IMR-90 (cell line): ENCODE results near the gene PDK4. TPM values are rescaled to one million over a fixed set of nuclear protein-coding genes. Genes with fewer than 3 reads are reported as not detected.

ENCODE experiments used
- ATAC-seq: fragments of 200-7000 bp; cut with Tn5 transposase; 2 replicates; pipeline ENCODE4 v1.9.1; 2020; ENCODE audit warnings: low read depth, mild to moderate bottlenecking, moderate library complexity
- BruUV-seq: library from RNA; stranded (reverse); fragments of 400-500 nt; replicated peaks from 2 replicates; lab custom pipeline; 2021; lab: Mats Ljungman, UMichigan
- CTCF ChIA-PET: fragments of 300-600 bp; formaldehyde crosslinking; extraction: SDS; loops from one replicate; lab custom pipeline; 2021; ENCODE audit warnings: antibody characterized with exemption; lab: Yijun Ruan, JAX
- POLR2A ChIA-PET: fragments of 300-600 bp; sonication (Branson Sonifier 250); formaldehyde crosslinking; loops from one replicate; lab custom pipeline; 2022; ENCODE audit warnings: antibody characterized with exemption; ENCODE audit not compliant: unreplicated experiment; lab: Charles Lee
- DNase-seq: peaks from one replicate; pipeline ENCODE4 v3.0.0; 2013
- H2AFZ ChIP-seq: replicated peaks from 2 replicates; pipeline ENCODE3; 2013; ENCODE audit warnings: low read length, mild to moderate bottlenecking; ENCODE audit not compliant: poor library complexity
- H2AK5ac ChIP-seq: 2 replicates; pipeline ENCODE4 v1.6.1; 2013; ENCODE audit warnings: low read depth, low read length, inconsistent platforms
- H2AK9ac ChIP-seq: replicated peaks from 2 replicates; pipeline ENCODE3; 2013; ENCODE audit warnings: mild to moderate bottlenecking, low read depth, low read length, moderate library complexity; ENCODE audit not compliant: poor library complexity
- H2BK120ac ChIP-seq: 2 replicates; pipeline ENCODE4 v1.6.1; 2013; ENCODE audit warnings: low read depth, low read length, inconsistent platforms
- H2BK15ac ChIP-seq: 3 replicates; pipeline ENCODE4 v1.6.1; 2013; ENCODE audit warnings: low read depth, low read length, inconsistent platforms
- H2BK20ac ChIP-seq: 2 replicates; pipeline ENCODE4 v1.6.1; 2013; ENCODE audit warnings: low read depth, mild to moderate bottlenecking, inconsistent platforms, low read length, moderate library complexity
- H2BK5ac ChIP-seq: 2 replicates; pipeline ENCODE4 v1.6.1; 2013; ENCODE audit warnings: mild to moderate bottlenecking, low read depth, low read length, inconsistent platforms; ENCODE audit not compliant: poor library complexity, severe bottlenecking
- H3K14ac ChIP-seq: replicated peaks from 2 replicates; pipeline ENCODE4 v1.6.1; 2013; ENCODE audit warnings: low read depth, low read length, inconsistent platforms
- H3K18ac ChIP-seq: 2 replicates; pipeline ENCODE4 v1.6.1; 2013; ENCODE audit warnings: low read depth, low read length, control low read depth
- H3K23ac ChIP-seq: 2 replicates; pipeline ENCODE4 v1.6.1; 2013; ENCODE audit warnings: low read depth, low read length, inconsistent platforms
- H3K27ac ChIP-seq: 2 replicates; pipeline ENCODE4 v1.5.1; 2013; ENCODE audit warnings: mild to moderate bottlenecking, control low read depth, low read length; ENCODE audit not compliant: insufficient read depth
- H3K27me3 ChIP-seq: 2 replicates; pipeline ENCODE4 v1.6.1; 2013; ENCODE audit warnings: low read length; ENCODE audit not compliant: control insufficient read depth, insufficient read depth
- H3K36me3 ChIP-seq: 2 replicates; pipeline ENCODE4 v1.6.1; 2013; ENCODE audit warnings: low read length, mixed read lengths; ENCODE audit not compliant: control insufficient read depth, insufficient read depth
- H3K4ac ChIP-seq: 2 replicates; pipeline ENCODE4 v1.6.1; 2013; ENCODE audit warnings: low read depth, low read length, inconsistent platforms
- H3K4me1 ChIP-seq: 2 replicates; pipeline ENCODE4 v1.6.1; 2013; ENCODE audit warnings: low read length, mixed read lengths; ENCODE audit not compliant: control insufficient read depth, insufficient read depth
- H3K4me2 ChIP-seq: 2 replicates; pipeline ENCODE4 v1.6.1; 2013; ENCODE audit warnings: low read depth, mild to moderate bottlenecking, control low read depth, low read length, moderate library complexity
- H3K4me3 ChIP-seq: 2 replicates; pipeline ENCODE4 v1.5.1; 2013; ENCODE audit warnings: low read depth, mild to moderate bottlenecking, control low read depth, low read length, moderate library complexity; ENCODE audit not compliant: insufficient read depth
- H3K56ac ChIP-seq: 2 replicates; pipeline ENCODE4 v1.6.1; 2013; ENCODE audit warnings: low read length, inconsistent platforms; ENCODE audit not compliant: insufficient read depth; ENCODE audit errors: extremely low read depth
- H3K79me1 ChIP-seq, 2 experiments: 2 replicates each; pipeline ENCODE4 v1.6.1; 2013; ENCODE audit warnings: low read length in 2 of 2, inconsistent platforms in 1 of 2, low read depth in 1 of 2
- H3K9ac ChIP-seq: 2 replicates; pipeline ENCODE4 v1.6.1; 2013; ENCODE audit warnings: low read depth, low read length, control low read depth
- H3K9me1 ChIP-seq: 2 replicates; pipeline ENCODE4 v1.6.1; 2013; ENCODE audit warnings: low read length, inconsistent platforms; ENCODE audit not compliant: insufficient read depth
- H3K9me3 ChIP-seq: 2 replicates; pipeline ENCODE4 v1.6.1; 2013; ENCODE audit warnings: low read length; ENCODE audit not compliant: control insufficient read depth, insufficient read depth
- H4K20me1 ChIP-seq: 2 replicates; pipeline ENCODE4 v1.6.1; 2013; ENCODE audit warnings: low read length, inconsistent platforms; ENCODE audit not compliant: insufficient read depth
- H4K5ac ChIP-seq: 2 replicates; pipeline ENCODE4 v1.6.1; 2013; ENCODE audit warnings: mild to moderate bottlenecking, low read depth, low read length, control low read depth
- H4K8ac ChIP-seq, 2 experiments: 2 replicates each; pipeline ENCODE4 v1.6.1; 2013; ENCODE audit warnings: low read depth in 2 of 2, low read length in 2 of 2, control low read depth in 1 of 2, inconsistent platforms in 1 of 2
- H4K91ac ChIP-seq: 2 replicates; pipeline ENCODE4 v1.6.1; 2013; ENCODE audit warnings: low read depth, low read length, inconsistent platforms; ENCODE audit not compliant: insufficient read depth
- BHLHE40 ChIP-seq: fragments of 150-350 bp; IDR thresholded peaks from 2 replicates; pipeline ENCODE4 v1.6.1; 2016; ENCODE audit warnings: mild to moderate bottlenecking, low read depth, low read length
- CEBPB ChIP-seq: IDR thresholded peaks from 2 replicates; pipeline ENCODE4 v1.6.1; 2012; ENCODE audit warnings: low read depth, low read length, improper control_type of control experiment
- CHD1 ChIP-seq: IDR thresholded peaks from 2 replicates; pipeline ENCODE4 v1.6.1; 2012; ENCODE audit warnings: low read depth, low read length, improper control_type of control experiment
- FOS ChIP-seq: fragments of 150-350 bp; IDR thresholded peaks from 2 replicates; pipeline ENCODE4 v1.6.1; 2016; ENCODE audit warnings: low read depth, low read length
- MAFK ChIP-seq: IDR thresholded peaks from 2 replicates; pipeline ENCODE4 v1.6.1; 2012; ENCODE audit warnings: low read depth, low read length, improper control_type of control experiment
- MAZ ChIP-seq: IDR thresholded peaks from 2 replicates; pipeline ENCODE4 v1.6.1; 2012; ENCODE audit warnings: low read depth, mild to moderate bottlenecking, low read length, improper control_type of control experiment, moderate library complexity, borderline replicate concordance
- MXI1 ChIP-seq: IDR thresholded peaks from 2 replicates; pipeline ENCODE4 v1.6.1; 2012; ENCODE audit warnings: low read depth, mild to moderate bottlenecking, low read length, moderate library complexity, borderline replicate concordance
- NFE2L2 ChIP-seq: fragments of 150-350 bp; IDR thresholded peaks from 2 replicates; pipeline ENCODE4 v1.6.1; 2016; ENCODE audit warnings: low read depth, mild to moderate bottlenecking, low read length
- POLR2A ChIP-seq: IDR thresholded peaks from 2 replicates; pipeline ENCODE4 v1.6.1; 2012; ENCODE audit warnings: mild to moderate bottlenecking, low read depth, low read length
- RAD21 ChIP-seq: IDR thresholded peaks from 2 replicates; pipeline ENCODE4 v1.6.1; 2012; ENCODE audit warnings: low read length, improper control_type of control experiment
- RCOR1 ChIP-seq: IDR thresholded peaks from 2 replicates; pipeline ENCODE4 v1.6.1; 2012; ENCODE audit warnings: mild to moderate bottlenecking, low read length, improper control_type of control experiment; ENCODE audit not compliant: insufficient replicate concordance
- RFX5 ChIP-seq: IDR thresholded peaks from 2 replicates; pipeline ENCODE4 v1.8.0; 2012; ENCODE audit warnings: low read depth, mild to moderate bottlenecking, low read length, moderate library complexity
- SMC3 ChIP-seq: fragments of 150-350 bp; IDR thresholded peaks from 2 replicates; pipeline ENCODE4 v1.6.1; 2016; ENCODE audit warnings: low read depth, mild to moderate bottlenecking, antibody characterized with exemption, low read length, moderate library complexity
- USF2 ChIP-seq: fragments of 150-350 bp; IDR thresholded peaks from 2 replicates; pipeline ENCODE4 v1.6.1; 2017; ENCODE audit warnings: mild to moderate bottlenecking, antibody characterized with exemption, low read length, low read depth
- WGBS, 2 experiments: methylation state at CpG; one replicate each; pipeline versions ENCODE4 v1.1.5 to v1.1.7; 2013; ENCODE audit warnings: missing lambda C conversion rate in 2 of 2; ENCODE audit not compliant: insufficient read length in 1 of 2; ENCODE audit errors: extremely low coverage in 2 of 2; 5-methylcytosine and 5-hydroxymethylcytosine counted together
- dilution Hi-C: fragments of 300-500 bp; cut with HindIII; formaldehyde crosslinking; loops from one replicate; pipeline ENCODE4 v1.14.3; 2018; ENCODE audit warnings: low sequenced_read_pairs; ENCODE audit not compliant: unreplicated experiment
- in situ Hi-C: fragments of 300-500 bp; cut with MboI; formaldehyde crosslinking; loops from 3 replicates; pipeline ENCODE4 v1.14.3; 2019; ENCODE audit warnings: low sequenced_read_pairs, inconsistent platforms, mixed read lengths
- intact Hi-C: fragments of 100-400 bp; cut with micrococcal nuclease; formaldehyde crosslinking; loops from 2 replicates; pipeline ENCODE4 v1.10.0; 2022
- polyA plus RNA-seq, 3 experiments: library from polyadenylated mRNA; depleted of rRNA; stranded (reverse); fragments of >200 nt; gene quantifications; 2 replicates each; pipeline ENCODE4 v1.2.3, GENCODE V29; 2012; ENCODE audit warnings: low replicate concordance in 1 of 3
- total RNA-seq: library from RNA; depleted of rRNA; stranded (reverse); fragments of >200 nt; gene quantifications from 2 replicates; pipeline ENCODE4 v1.2.3, GENCODE V29; 2012
- TF ChIP-seq, protein P1 (sequence below): conservative IDR thresholded peaks from 2 replicates; pipeline ENCODE4 v1.5.1; 2012; ENCODE audit warnings: mild to moderate bottlenecking, low read depth, low read length, improper control_type of control experiment
- TF ChIP-seq, protein P2 (sequence below): fragments of 150-350 bp; IDR thresholded peaks from 2 replicates; pipeline ENCODE4 v1.6.1; 2016; ENCODE audit warnings: low read depth, mild to moderate bottlenecking, low read length, moderate library complexity, borderline replicate concordance

PDK4 gene
- total and polyA plus RNA-seq, 2 of the 4 experiments (the other 2 are of a cell fraction), result under 0.01 to 0.03 TPM

DNA sequence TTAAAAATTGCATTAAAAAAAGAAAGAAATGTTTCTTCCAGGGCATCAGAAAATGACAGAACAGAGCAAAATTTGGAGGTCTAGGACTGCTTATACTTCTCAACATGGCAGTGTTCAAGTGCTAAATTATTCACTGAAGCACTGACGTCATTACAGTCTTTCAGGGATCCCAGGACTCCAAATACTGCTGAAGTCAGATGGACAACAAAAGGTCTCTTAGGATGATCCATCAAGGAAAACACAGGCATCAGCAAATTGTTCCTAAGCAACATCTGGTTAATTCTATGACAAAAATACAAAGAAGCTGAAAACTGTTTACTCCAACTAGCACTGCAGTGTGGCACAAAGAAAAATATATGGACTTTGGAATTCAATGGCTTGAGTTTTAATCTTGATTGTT, 52.1 kb downstream of the PDK4 start:
- dilution Hi-C loops, result no loop called here
- Histone ChIP-seq H3K36me3 (no peaks in the 10 kb centered on the region), H2BK15ac (no peak overlapping the region), H2BK20ac (no peak overlapping the region), H2BK5ac (no peak overlapping the region), H3K14ac (no peak overlapping the region), H3K56ac (no peak overlapping the region), H3K4ac (no peak overlapping the region), H3K18ac (no peak overlapping the region), H3K23ac (no peak overlapping the region), H3K9me3 (no peaks in the 10 kb centered on the region), H4K20me1 (no peaks in the 10 kb centered on the region), H3K9me1 (no peaks in the 10 kb centered on the region), H2AK5ac (no peak overlapping the region), H3K9ac (no peak overlapping the region), H3K4me2 (no peak overlapping the region), H3K27ac (no peak overlapping the region), H2AFZ (no peak overlapping the region), H2BK120ac (no peak overlapping the region), H4K5ac (no peak overlapping the region), H2AK9ac (no peak overlapping the region), H3K4me1 (no peaks in the 10 kb centered on the region), H3K4me3 (no peak overlapping the region), H4K8ac (no peak overlapping the region), H3K79me1 (no peaks in the 10 kb centered on the region), H4K91ac (no peak overlapping the region), H3K27me3 (peaks cover 2% of the 10 kb centered on the region)
- ChIA-PET CTCF (interaction anchor here (2.0 to 3.5 kb wide), 4 partner anchors 32 to 146 kb away, joined by 10 to 25 read pairs (median 15); no protein-coding TSS in a partner anchor), POLR2A (interaction anchor here (0.6 kb wide), 1 partner anchor 1255 kb away, joined by 4 read pairs; no protein-coding TSS in a partner anchor)
- no CpG with 5 or more reads among the region's 1 CpG for WGBS, 2 experiments
- no TSS peak for BruUV-seq
- intact Hi-C loops, result loop anchor here (2.0 kb wide), 1 partner anchor 65 kb away; no protein-coding TSS in a partner anchor
- ATAC-seq (no peak), DNase-seq (no peak)
- in situ Hi-C loops, result no loop called here
- TF ChIP-seq BHLHE40, result no peak
- no peak for TF ChIP-seq CHD1
- TF ChIP-seq, protein P1, sequence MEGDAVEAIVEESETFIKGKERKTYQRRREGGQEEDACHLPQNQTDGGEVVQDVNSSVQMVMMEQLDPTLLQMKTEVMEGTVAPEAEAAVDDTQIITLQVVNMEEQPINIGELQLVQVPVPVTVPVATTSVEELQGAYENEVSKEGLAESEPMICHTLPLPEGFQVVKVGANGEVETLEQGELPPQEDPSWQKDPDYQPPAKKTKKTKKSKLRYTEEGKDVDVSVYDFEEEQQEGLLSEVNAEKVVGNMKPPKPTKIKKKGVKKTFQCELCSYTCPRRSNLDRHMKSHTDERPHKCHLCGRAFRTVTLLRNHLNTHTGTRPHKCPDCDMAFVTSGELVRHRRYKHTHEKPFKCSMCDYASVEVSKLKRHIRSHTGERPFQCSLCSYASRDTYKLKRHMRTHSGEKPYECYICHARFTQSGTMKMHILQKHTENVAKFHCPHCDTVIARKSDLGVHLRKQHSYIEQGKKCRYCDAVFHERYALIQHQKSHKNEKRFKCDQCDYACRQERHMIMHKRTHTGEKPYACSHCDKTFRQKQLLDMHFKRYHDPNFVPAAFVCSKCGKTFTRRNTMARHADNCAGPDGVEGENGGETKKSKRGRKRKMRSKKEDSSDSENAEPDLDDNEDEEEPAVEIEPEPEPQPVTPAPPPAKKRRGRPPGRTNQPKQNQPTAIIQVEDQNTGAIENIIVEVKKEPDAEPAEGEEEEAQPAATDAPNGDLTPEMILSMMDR, result no peak
- TF ChIP-seq USF2, result no peak
- TF ChIP-seq RAD21, result no peak
- no peak for TF ChIP-seq MAFK
- no peak for TF ChIP-seq MXI1
- no peak for TF ChIP-seq SMC3
- no peak for TF ChIP-seq NFE2L2
- no peak for TF ChIP-seq FOS
- TF ChIP-seq MAZ, result no peak
- TF ChIP-seq, protein P2, sequence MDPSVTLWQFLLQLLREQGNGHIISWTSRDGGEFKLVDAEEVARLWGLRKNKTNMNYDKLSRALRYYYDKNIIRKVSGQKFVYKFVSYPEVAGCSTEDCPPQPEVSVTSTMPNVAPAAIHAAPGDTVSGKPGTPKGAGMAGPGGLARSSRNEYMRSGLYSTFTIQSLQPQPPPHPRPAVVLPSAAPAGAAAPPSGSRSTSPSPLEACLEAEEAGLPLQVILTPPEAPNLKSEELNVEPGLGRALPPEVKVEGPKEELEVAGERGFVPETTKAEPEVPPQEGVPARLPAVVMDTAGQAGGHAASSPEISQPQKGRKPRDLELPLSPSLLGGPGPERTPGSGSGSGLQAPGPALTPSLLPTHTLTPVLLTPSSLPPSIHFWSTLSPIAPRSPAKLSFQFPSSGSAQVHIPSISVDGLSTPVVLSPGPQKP, result no peak
- TF ChIP-seq RFX5, result no peak
- no peak for TF ChIP-seq CEBPB
- TF ChIP-seq RCOR1, result no peak
- no peak for TF ChIP-seq POLR2A
